Esophagus muscularis mucosa (tissue), 4 donors: ENCODE measurements around the gene MAD1L1. TPM values are rescaled to one million over a fixed set of nuclear protein-coding genes. Genes with fewer than 3 reads are reported as not detected.

Source experiments
- DNase-seq: peaks from one replicate; pipeline ENCODE4 v3.0.0-alpha.2; 2017; ENCODE audit errors: extremely low spot score
- H3K27ac ChIP-seq, 4 donors: fragments of 200-600 bp; sonication (generic); replicated peaks in 1 of 4; 1 replicate in 3 of 4; 2 replicates in 1 of 4; pipeline ENCODE4 v1.5.1; 2016 to 2019; ENCODE audit warnings: mild to moderate bottlenecking in 1 of 4
- H3K27me3 ChIP-seq, 4 donors: fragments of 200-600 bp; sonication (generic); one replicate each; pipeline versions ENCODE4 v1.5.1 to v1.6.0; 2016 to 2019
- H3K36me3 ChIP-seq, 4 donors: fragments of 200-600 bp; sonication (generic); one replicate each; pipeline ENCODE4 v1.5.1; 2016 to 2019
- H3K4me1 ChIP-seq, 4 donors: fragments of 200-600 bp; sonication (generic); one replicate each; pipeline ENCODE4 v1.5.1; 2016 to 2019
- H3K4me3 ChIP-seq, 4 donors: fragments of 200-600 bp; sonication (generic); 1 replicate in 2 of 4; 2 replicates in 2 of 4; pipeline ENCODE4 v1.5.1; 2016 to 2019; ENCODE audit warnings: mild to moderate bottlenecking in 4 of 4, moderate library complexity in 1 of 4
- H3K9me3 ChIP-seq, 4 donors: fragments of 200-600 bp; sonication (generic); 1 replicate in 3 of 4; 2 replicates in 1 of 4; pipeline ENCODE4 v1.5.1; 2016 to 2019
- CTCF ChIP-seq, 3 experiments: fragments of 200-600 bp in 2 of 3; fragments of 450-650 bp in 1 of 3; sonication (generic) in 2 of 3; IDR thresholded peaks; one replicate each; pipeline ENCODE4 v1.5.1; 2017 to 2019; ENCODE audit warnings: antibody characterized with exemption in 3 of 3, mild to moderate bottlenecking in 2 of 3, moderate library complexity in 1 of 3
- EP300 ChIP-seq: sonication (generic); formaldehyde crosslinking; IDR thresholded peaks from one replicate; pipeline ENCODE4 v1.6.1; 2017; ENCODE audit warnings: antibody characterized with exemption
- POLR2A ChIP-seq: fragments of 450-650 bp; IDR thresholded peaks from one replicate; pipeline ENCODE4 v1.6.1; 2017; ENCODE audit warnings: antibody characterized with exemption, moderate library complexity, mild to moderate bottlenecking, low read depth
- POLR2AphosphoS5 ChIP-seq, 2 donors: sonication (generic); formaldehyde crosslinking; IDR thresholded peaks; one replicate each; pipeline ENCODE4 v1.6.1; 2017; ENCODE audit warnings: antibody characterized with exemption in 2 of 2
- WGBS: methylation state at CpG from one replicate; pipeline ENCODE4 v1.1.5; 2018; 5-methylcytosine and 5-hydroxymethylcytosine counted together
- intact Hi-C: fragments of 100-400 bp; cut with DNase I; formaldehyde crosslinking; loops from one replicate; pipeline ENCODE4 v1.15.1; 2023
- total RNA-seq, 4 donors: library from RNA; depleted of rRNA; stranded (reverse); fragments of >200 nt; gene quantifications; one replicate each; pipeline versions ENCODE4 v1.1.0 to v1.2.1, GENCODE V29; 2016

Gene MAD1L1
- total RNA-seq, 4 donors from 2014 or later: 22.2 to 33.1 (median 29.5) TPM

- no peak for DNase-seq
- intact Hi-C loops: no loop called here
- peaks cover 0 to 3% (median 0%) of the 10 kb centered on the region in 4 donors for H3K36me3 ChIP-seq
- no peaks in the 10 kb centered on the region for H3K27me3 ChIP-seq
- H3K4me1 ChIP-seq: peaks cover 24 to 60% (median 55%) of the 10 kb centered on the region in 4 donors
- H3K4me3 ChIP-seq: no peak overlapping the region
- peak overlapping the region in 2 of 4 donors; percentile 13 to 39 for H3K27ac ChIP-seq
- H3K9me3 ChIP-seq: no peaks in the 10 kb centered on the region
- 94% methylated on average over 46 of the region's 49 CpGs for WGBS
- no peak for TF ChIP-seq EP300
Measured at GRCh38 chr7:2114926-2115759, 117.6 kb downstream of the MAD1L1 start.

GRCh38 chr7:2114052-2114451 is 118.7 kb downstream of the MAD1L1 start:
- Histone ChIP-seq H3K27ac (no peak overlapping the region), H3K36me3 (peaks cover 0 to 3% (median 0%) of the 10 kb centered on the region in 4 donors), H3K27me3 (no peaks in the 10 kb centered on the region), H3K4me1 (peaks cover 24 to 58% (median 55%) of the 10 kb centered on the region in 4 donors), H3K4me3 (no peak overlapping the region), H3K9me3 (no peaks in the 10 kb centered on the region)
- no peak for TF ChIP-seq CTCF (IDR thresholded peaks at IDR 0.05)
- TF ChIP-seq EP300: no peak
- no peak for TF ChIP-seq POLR2A
- no peak for TF ChIP-seq POLR2AphosphoS5 (IDR thresholded peaks at IDR 0.05)
- intact Hi-C loops: no loop called here
- 85% methylated on average over 14 of the region's 14 CpGs for WGBS
- no peak for DNase-seq

GRCh38 chr7:2112261-2113198 is 120.2 kb downstream of the MAD1L1 start:
- peaks cover 24 to 58% (median 55%) of the 10 kb centered on the region in 4 donors for H3K4me1 ChIP-seq
- no peaks in the 10 kb centered on the region for H3K9me3 ChIP-seq
- 79% methylated on average over 31 of the region's 31 CpGs for WGBS
- intact Hi-C loops: no loop called here
- TF ChIP-seq POLR2AphosphoS5 (IDR thresholded peaks at IDR 0.05): no peak
- no peak for TF ChIP-seq CTCF (IDR thresholded peaks at IDR 0.05)
- TF ChIP-seq EP300: no peak
- no peak for TF ChIP-seq POLR2A
- DNase-seq: no peak
- H3K27ac ChIP-seq: no peak overlapping the region
- no peaks in the 10 kb centered on the region for H3K27me3 ChIP-seq
- H3K36me3 ChIP-seq: peaks cover 0 to 3% (median 0%) of the 10 kb centered on the region in 4 donors
- H3K4me3 ChIP-seq: no peak overlapping the region

- no peak for TF ChIP-seq CTCF (IDR thresholded peaks at IDR 0.05)
- no peak for TF ChIP-seq EP300
- TF ChIP-seq POLR2A: no peak
- TF ChIP-seq POLR2AphosphoS5 (IDR thresholded peaks at IDR 0.05): no peak
- Histone ChIP-seq H3K36me3 (peaks cover 0 to 3% (median 0%) of the 10 kb centered on the region in 4 donors), H3K9me3 (no peaks in the 10 kb centered on the region), H3K27ac (no peak overlapping the region), H3K4me3 (peak overlapping the region in 1 of 4 donors; percentile 23), H3K4me1 (peaks cover 20 to 58% (median 55%) of the 10 kb centered on the region in 4 donors), H3K27me3 (no peaks in the 10 kb centered on the region)
- 96% methylated on average over 13 of the region's 13 CpGs for WGBS
- DNase-seq: no peak
- intact Hi-C loops: no loop called here
Measured at GRCh38 chr7:2111568-2111967, 121.2 kb downstream of the MAD1L1 start.
